Measurements from ENCODE around the gene BRPF1.

Gene BRPF1

GRCh38 chr3:9689757-9690156 is 41.8 kb upstream of the BRPF1 start:
- Histone ChIP-seq H3K4me1 (ENCODE audit: insufficient read depth, low read length, poor library complexity, severe bottlenecking) (peaks cover 16% of the 10 kb centered on the region), H3F3A (ENCODE audit: low read depth) (no peaks in the 10 kb centered on the region), H3K9ac (ENCODE audit: low read depth, low read length, poor library complexity, severe bottlenecking) (no peak overlapping the region), H3K9me3 (ENCODE audit: insufficient read depth, low read depth, low read length) (no peaks in the 10 kb centered on the region), H3K79me2 (ENCODE audit: insufficient read depth, low read length) (no peaks in the 10 kb centered on the region), H4K20me1 (ENCODE audit: insufficient read depth, low read length, poor library complexity, severe bottlenecking) (no peaks in the 10 kb centered on the region), H3K27me3 (ENCODE audit: insufficient read depth, low read length, poor library complexity, severe bottlenecking) (no peaks in the 10 kb centered on the region), H3K4me3 (ENCODE audit: low read length, poor library complexity, severe bottlenecking) (no peak overlapping the region), H3K36me3 (ENCODE audit: insufficient read depth, low read length) (peaks cover 53% of the 10 kb centered on the region; the same call in 1 of the 2 replicates), H3K4me2 (ENCODE audit: low read depth, low read length, poor library complexity, severe bottlenecking) (no peak overlapping the region), H3K9me2 (replicated peaks; ENCODE audit: low read depth, low read length) (no peaks in the 10 kb centered on the region), H2AFZ (ENCODE audit: low read length) (no peak overlapping the region)
- TF ChIP-seq EZH2phosphoT487 (IDR thresholded peaks at IDR 0.05; ENCODE audit: borderline replicate concordance) (no peak), CTCF (conservative IDR thresholded peaks at IDR 0.05; ENCODE audit: low read length) (no peak)

GRCh38 chr3:9690451-9691450 is 40.8 kb upstream of the BRPF1 start:
- Histone ChIP-seq H2AFZ (ENCODE audit: low read length) (no peak overlapping the region), H4K20me1 (ENCODE audit: insufficient read depth, low read length, poor library complexity, severe bottlenecking) (no peaks in the 10 kb centered on the region), H3K9me2 (replicated peaks; ENCODE audit: low read depth, low read length) (no peaks in the 10 kb centered on the region), H3K9ac (ENCODE audit: low read depth, low read length, poor library complexity, severe bottlenecking) (no peak overlapping the region), H3K4me3 (ENCODE audit: low read length, poor library complexity, severe bottlenecking) (no peak overlapping the region), H3F3A (ENCODE audit: low read depth) (no peaks in the 10 kb centered on the region), H3K36me3 (ENCODE audit: insufficient read depth, low read length) (peaks cover 43% of the 10 kb centered on the region; the same call in 1 of the 2 replicates), H3K9me3 (ENCODE audit: insufficient read depth, low read depth, low read length) (no peaks in the 10 kb centered on the region), H3K4me2 (ENCODE audit: low read depth, low read length, poor library complexity, severe bottlenecking) (peak overlapping the region; percentile 58), H3K27me3 (ENCODE audit: insufficient read depth, low read length, poor library complexity, severe bottlenecking) (no peaks in the 10 kb centered on the region), H3K79me2 (ENCODE audit: insufficient read depth, low read length) (no peaks in the 10 kb centered on the region), H3K4me1 (ENCODE audit: insufficient read depth, low read length, poor library complexity, severe bottlenecking) (peaks cover 16% of the 10 kb centered on the region)
- TF ChIP-seq CTCF (conservative IDR thresholded peaks at IDR 0.05; ENCODE audit: low read length) (no peak), EZH2phosphoT487 (IDR thresholded peaks at IDR 0.05; ENCODE audit: borderline replicate concordance) (no peak)

- Histone ChIP-seq H3K4me1 (ENCODE audit: insufficient read depth, low read length, poor library complexity, severe bottlenecking) (peaks cover 16% of the 10 kb centered on the region), H3F3A (ENCODE audit: low read depth) (no peaks in the 10 kb centered on the region), H3K4me2 (ENCODE audit: low read depth, low read length, poor library complexity, severe bottlenecking) (peak overlapping the region; percentile 58), H3K36me3 (ENCODE audit: insufficient read depth, low read length) (peaks cover 34% of the 10 kb centered on the region; the same call in 1 of the 2 replicates), H3K9me2 (replicated peaks; ENCODE audit: low read depth, low read length) (no peaks in the 10 kb centered on the region), H3K9me3 (ENCODE audit: insufficient read depth, low read depth, low read length) (no peaks in the 10 kb centered on the region), H4K20me1 (ENCODE audit: insufficient read depth, low read length, poor library complexity, severe bottlenecking) (no peaks in the 10 kb centered on the region), H3K27me3 (ENCODE audit: insufficient read depth, low read length, poor library complexity, severe bottlenecking) (no peaks in the 10 kb centered on the region), H3K79me2 (ENCODE audit: insufficient read depth, low read length) (no peaks in the 10 kb centered on the region), H3K9ac (ENCODE audit: low read depth, low read length, poor library complexity, severe bottlenecking) (no peak overlapping the region), H2AFZ (ENCODE audit: low read length) (no peak overlapping the region), H3K4me3 (ENCODE audit: low read length, poor library complexity, severe bottlenecking) (no peak overlapping the region)
- no peak for TF ChIP-seq EZH2phosphoT487 (IDR thresholded peaks at IDR 0.05; ENCODE audit: borderline replicate concordance)
- no peak for TF ChIP-seq CTCF (conservative IDR thresholded peaks at IDR 0.05; ENCODE audit: low read length)
These were observed 39.9 kb upstream of the BRPF1 start for GRCh38 chr3:9691636-9692035.

Measured in Loucy (cell line).